GM12872 (cell line): Measurements from ENCODE around the gene DOCK9.

ENCODE experiments used
- TF ChIP-seq, protein P1 (sequence below): IDR thresholded peaks from 3 replicates; pipeline ENCODE4 v1.5.1; 2011; ENCODE audit warnings: low read depth, mild to moderate bottlenecking, low read length, moderate library complexity; ENCODE audit not compliant: insufficient read depth

DOCK9 gene

DNA sequence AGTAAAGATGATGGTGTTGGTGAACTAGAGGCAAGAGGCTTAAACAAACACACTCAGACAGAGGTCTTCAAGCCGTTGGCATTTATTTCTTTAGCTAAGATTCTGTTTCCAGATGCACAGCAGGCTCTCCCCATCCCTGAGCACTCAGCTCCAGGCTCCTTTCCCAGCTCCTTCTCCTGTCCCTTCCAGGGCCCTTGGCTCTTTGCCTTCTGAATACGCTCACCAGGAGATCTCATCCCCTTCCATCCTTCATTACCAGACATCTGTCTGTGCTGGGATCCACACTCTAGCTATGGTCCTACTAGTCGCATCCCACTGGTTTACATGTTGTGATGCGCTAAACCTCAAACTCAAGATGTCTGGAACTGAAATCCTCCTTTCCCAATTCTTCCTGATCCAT lies 25.3 kb upstream of the DOCK9 start:
- TF ChIP-seq, protein P1, sequence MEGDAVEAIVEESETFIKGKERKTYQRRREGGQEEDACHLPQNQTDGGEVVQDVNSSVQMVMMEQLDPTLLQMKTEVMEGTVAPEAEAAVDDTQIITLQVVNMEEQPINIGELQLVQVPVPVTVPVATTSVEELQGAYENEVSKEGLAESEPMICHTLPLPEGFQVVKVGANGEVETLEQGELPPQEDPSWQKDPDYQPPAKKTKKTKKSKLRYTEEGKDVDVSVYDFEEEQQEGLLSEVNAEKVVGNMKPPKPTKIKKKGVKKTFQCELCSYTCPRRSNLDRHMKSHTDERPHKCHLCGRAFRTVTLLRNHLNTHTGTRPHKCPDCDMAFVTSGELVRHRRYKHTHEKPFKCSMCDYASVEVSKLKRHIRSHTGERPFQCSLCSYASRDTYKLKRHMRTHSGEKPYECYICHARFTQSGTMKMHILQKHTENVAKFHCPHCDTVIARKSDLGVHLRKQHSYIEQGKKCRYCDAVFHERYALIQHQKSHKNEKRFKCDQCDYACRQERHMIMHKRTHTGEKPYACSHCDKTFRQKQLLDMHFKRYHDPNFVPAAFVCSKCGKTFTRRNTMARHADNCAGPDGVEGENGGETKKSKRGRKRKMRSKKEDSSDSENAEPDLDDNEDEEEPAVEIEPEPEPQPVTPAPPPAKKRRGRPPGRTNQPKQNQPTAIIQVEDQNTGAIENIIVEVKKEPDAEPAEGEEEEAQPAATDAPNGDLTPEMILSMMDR: no peak

DNA sequence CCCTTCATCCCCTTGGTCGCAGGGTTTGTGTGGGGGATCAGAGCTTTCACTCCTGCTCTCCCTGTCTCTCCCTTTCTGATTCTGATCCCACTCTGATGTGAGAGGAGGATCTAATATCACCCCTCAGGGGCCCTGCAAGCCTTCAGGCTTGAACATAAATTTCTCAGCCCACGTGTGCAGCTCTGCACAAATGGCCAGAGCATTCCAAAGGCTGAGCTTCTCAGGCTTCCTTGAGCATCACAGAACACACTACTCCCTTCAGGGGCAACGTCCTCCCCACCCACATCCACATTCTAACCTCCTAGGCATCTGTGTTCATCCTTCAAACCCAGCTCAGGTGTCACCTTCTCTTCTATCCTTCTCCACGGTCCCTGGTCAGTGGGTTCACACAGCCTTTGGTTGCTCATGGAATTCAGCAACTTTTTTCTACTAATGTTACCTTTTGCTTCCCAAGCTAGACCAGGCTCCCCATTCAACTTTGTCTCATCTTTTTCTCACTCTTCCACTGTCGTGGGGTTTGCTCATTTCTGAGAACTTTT lies 24.4 kb upstream of the DOCK9 start:
- TF ChIP-seq, protein P1: no peak

DNA sequence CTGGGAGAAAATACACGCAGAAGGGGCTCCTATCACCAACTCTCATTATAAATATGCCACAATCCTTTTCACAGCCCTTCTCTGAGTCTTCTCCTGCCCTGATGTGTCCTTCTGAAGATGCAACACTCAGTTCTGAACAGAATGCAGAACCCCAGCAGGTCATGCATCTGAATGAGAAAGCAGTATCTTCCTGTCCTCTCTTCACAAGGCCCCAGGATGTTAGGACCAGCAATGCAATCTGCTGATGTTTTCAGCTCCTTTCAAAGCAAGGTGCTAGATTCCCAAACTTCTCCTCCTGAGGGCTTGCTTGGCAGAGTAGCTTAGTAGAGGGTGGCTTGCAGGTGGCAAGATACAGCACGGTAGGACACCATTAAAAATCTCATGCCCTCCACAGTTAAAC lies 22.3 kb upstream of the DOCK9 start:
- TF ChIP-seq, protein P1: no peak

DNA sequence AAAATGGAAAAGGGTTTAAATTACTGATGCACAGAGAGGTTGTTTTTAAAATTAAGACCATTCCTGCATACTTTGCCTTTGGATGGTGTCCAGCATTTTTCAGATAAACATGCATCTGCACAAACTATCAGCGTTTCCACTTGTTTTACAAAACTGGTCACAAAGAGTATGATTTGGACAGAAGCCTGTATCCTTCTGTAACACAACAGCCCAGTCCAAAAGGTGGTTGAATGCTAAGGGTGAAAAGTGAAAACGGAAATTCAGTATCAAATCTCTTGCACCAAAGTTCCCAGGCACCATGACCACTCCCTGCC lies 21.7 kb upstream of the DOCK9 start:
- TF ChIP-seq, protein P1: no peak

DNA sequence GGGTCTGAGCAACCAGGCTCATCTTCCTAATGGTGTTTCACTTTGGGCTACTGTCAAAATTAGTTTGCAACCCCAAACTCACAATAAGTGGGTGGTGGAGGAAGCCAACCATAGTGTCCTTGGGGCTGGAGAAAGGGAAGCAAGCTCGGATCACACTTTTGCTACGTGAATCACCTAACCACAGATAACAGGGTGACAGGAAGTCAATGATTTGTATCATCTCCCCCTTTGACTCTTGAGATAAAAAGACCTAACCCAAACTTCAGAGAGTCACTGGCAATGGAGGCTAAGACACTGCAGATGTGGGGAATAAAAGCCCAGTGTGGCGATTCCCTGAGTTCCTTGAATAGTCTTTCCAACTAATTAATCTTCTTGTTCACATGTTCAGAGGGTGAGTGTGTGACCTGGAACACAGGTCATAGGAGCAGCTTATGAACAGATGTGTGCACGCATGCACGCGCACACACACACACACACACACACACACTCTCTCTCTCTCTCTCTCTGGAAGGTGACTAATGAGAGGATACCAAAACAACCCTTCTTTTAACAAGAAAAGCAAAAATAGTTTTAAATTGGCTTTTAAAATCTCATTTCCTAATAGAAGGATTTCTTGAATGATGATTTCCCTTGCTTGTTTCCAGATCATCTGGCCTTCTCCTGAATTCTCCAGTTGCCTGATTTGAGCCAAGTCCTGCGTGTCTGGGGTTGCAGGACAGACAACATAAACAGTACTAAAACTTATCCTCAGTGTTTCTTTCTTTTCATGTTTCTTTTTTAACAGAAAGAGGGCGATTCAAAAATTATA lies 21.2 kb upstream of the DOCK9 start:
- TF ChIP-seq, protein P1: no peak

DNA sequence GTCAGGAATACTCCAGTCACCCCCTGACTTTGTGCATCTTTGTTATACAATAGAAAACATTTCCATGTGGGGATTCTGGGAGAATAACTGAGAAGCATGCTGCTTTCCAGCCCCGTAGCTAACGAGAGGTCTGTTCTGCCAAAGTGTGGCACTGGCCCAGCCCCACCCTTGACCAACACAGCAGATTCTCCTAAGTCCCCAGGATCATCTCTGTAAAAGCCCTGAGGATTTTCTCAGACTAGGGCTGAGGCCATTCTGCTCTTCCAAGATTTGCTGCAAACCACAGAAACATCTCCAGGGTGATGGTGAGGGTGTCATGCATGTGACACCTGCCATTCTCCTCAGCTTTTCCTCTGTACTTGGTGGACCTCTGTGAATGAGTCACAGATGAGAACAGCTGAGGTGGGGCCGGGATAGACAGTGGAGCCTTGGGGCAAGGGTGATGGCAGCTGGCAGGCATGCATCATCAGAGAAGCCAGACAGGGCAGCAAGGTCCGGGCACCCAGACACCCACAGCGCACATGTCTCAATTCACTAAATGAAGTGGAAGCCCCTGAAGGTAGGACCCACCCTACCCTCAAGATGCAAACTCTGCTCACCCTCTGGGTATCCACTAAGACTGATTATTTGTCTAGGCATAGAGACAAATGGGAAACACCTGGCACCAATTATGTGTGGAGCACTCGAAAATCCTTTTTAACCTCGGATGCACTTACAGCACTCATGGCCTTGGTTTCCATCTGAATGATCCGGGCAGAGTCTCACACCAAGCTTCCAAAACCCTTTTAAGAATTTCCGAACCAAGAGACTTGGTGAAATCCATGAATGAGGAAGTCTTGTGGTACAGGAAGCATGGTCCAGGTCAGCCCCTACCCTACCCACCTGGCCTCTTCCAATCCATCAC lies 20.1 kb upstream of the DOCK9 start:
- TF ChIP-seq, protein P1: no peak

DNA sequence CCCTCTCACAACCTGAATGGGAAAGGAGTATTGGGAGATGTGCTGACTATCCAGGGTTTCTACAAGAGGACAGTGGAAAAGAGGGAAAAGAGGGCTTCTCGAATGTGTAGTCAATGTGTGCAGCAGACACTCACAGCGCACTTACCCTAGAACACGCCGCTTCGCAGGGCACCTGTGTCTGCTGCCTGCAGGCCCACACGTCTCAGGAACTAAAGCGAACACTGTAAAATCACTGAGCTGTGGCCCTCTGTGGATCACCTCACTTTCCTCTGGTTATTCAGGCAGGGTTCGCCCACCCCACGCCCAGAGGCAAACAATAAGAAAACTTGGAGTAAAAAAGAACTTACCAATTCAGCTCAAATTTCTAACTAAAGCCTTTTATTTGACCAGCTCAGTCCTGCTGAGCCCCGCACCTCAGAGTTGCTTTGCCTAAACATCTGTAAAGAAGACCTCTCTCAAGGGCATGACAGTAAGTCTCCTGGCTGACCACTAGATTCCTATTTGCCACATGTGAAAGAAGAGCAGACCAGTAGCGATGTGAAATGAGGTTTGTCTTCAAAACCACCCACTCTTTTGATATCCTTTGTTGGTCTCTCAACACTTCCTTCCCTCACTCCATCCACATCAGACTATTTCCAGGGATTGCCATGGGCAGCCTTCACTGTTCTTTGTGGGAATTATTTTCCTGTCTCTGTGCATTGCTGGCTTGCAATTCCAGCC lies 19.3 kb upstream of the DOCK9 start:
- TF ChIP-seq, protein P1: no peak
